ENCODE data around the gene NFILZ.

The NFILZ gene

GRCh38 chr19:8675066-8675465, 44.6 kb downstream of the NFILZ start:
- no peak for DNase-seq (ENCODE audit: insufficient read length, low spot score)
- FAIRE-seq, result no peak
- no peak for TF ChIP-seq POLR2A (IDR thresholded peaks at IDR 0.05; ENCODE audit: low read depth, low read length)

DNA sequence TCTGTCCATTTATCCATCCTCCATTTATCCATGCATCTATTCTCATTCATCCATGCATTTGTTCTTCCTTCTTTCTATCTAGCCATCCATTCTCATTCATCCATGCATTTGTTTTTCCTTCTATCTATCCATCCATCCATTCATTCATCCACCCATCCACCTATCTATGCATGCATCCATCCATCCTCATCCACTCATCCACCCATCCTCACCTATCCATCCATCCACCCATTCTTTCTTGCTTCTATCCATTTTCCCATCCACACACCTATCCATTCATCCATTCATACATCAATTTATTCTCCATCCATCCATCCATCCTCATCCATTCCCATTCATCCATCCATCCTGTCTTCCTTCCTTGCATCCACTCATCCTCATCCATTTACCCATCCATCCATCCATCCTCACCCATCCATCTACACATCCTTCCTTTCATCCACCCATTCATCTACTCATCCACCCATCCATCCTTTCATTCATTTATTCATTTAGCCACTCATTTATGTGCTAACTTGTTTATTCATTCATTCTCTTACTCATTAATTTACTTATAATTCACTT, 47.9 kb downstream of the NFILZ start:
- no peak for FAIRE-seq
- TF ChIP-seq POLR2A (IDR thresholded peaks at IDR 0.05; ENCODE audit: low read depth, low read length), result no peak
- DNase-seq (ENCODE audit: insufficient read length, low spot score), result no peak

Data from H54 (cell line).